Liver (tissue), 9 donors: ENCODE measurements around the gene ENOPH1. TPM values are rescaled to one million over a fixed set of nuclear protein-coding genes. Genes with fewer than 3 reads are reported as not detected.

Source experiments
- DNase-seq: peaks from one replicate; pipeline ENCODE4 v3.0.0-alpha.2; 2017; ENCODE audit warnings: low spot score
- H3K27ac ChIP-seq, 2 donors: one replicate each; pipeline ENCODE4 v1.7.0; 2013; ENCODE audit warnings: inconsistent platforms in 2 of 2, low read length in 2 of 2, control low read depth in 1 of 2, low read depth in 1 of 2, mild to moderate bottlenecking in 1 of 2
- H3K27me3 ChIP-seq, 4 donors: one replicate each; pipeline versions ENCODE4 v1.6.1 to v1.7.0; 2013; ENCODE audit warnings: low read length in 3 of 4, inconsistent platforms in 1 of 4, mild to moderate bottlenecking in 1 of 4, moderate library complexity in 1 of 4; ENCODE audit not compliant: control insufficient read depth in 4 of 4, insufficient read depth in 4 of 4
- H3K36me3 ChIP-seq, 4 donors: one replicate each; pipeline versions ENCODE4 v1.6.1 to v1.7.0; 2013; ENCODE audit warnings: low read length in 3 of 4, mild to moderate bottlenecking in 3 of 4, low read depth in 1 of 4, moderate library complexity in 1 of 4; ENCODE audit not compliant: control insufficient read depth in 4 of 4, insufficient read depth in 3 of 4
- H3K4me1 ChIP-seq, 4 donors: one replicate each; pipeline versions ENCODE4 v1.6.1 to v1.7.0; 2013; ENCODE audit warnings: low read length in 3 of 4, mild to moderate bottlenecking in 3 of 4, moderate library complexity in 1 of 4; ENCODE audit not compliant: control insufficient read depth in 4 of 4, insufficient read depth in 4 of 4
- H3K4me3 ChIP-seq, 3 donors: one replicate each; pipeline versions ENCODE4 v1.6.1 to v1.7.0; 2013; ENCODE audit warnings: low read length in 3 of 3, control low read depth in 1 of 3, low read depth in 1 of 3, mild to moderate bottlenecking in 1 of 3
- H3K9ac ChIP-seq, 2 donors: one replicate each; pipeline ENCODE4 v1.7.0; 2013; ENCODE audit warnings: low read length in 2 of 2, mild to moderate bottlenecking in 2 of 2, moderate library complexity in 2 of 2, control low read depth in 1 of 2, low read depth in 1 of 2
- H3K9me3 ChIP-seq, 4 donors: one replicate each; pipeline versions ENCODE4 v1.6.1 to v1.7.0; 2013; ENCODE audit warnings: low read length in 3 of 4; ENCODE audit not compliant: control insufficient read depth in 4 of 4
- CTCF ChIP-seq: fragments of 150-350 bp; IDR thresholded peaks from 2 replicates; pipeline ENCODE4 v1.5.1; 2017; ENCODE audit warnings: improper control_type of control experiment, low read depth, low read length; ENCODE audit not compliant: missing input control
- EGR1 ChIP-seq, 2 donors: IDR thresholded peaks; 2 replicates each; pipeline ENCODE4 v1.6.1; 2016 to 2018; ENCODE audit warnings: antibody characterized with exemption in 2 of 2, low read depth in 2 of 2
- FOXA2 ChIP-seq: IDR thresholded peaks from 2 replicates; pipeline ENCODE4 v1.6.1; 2016; ENCODE audit warnings: antibody characterized with exemption
- GABPA ChIP-seq, 2 donors: IDR thresholded peaks in 1 of 2; conservative IDR thresholded peaks in 1 of 2; 2 replicates each; pipeline ENCODE4 v1.6.1; 2016; ENCODE audit warnings: antibody characterized with exemption in 2 of 2, mild to moderate bottlenecking in 1 of 2, moderate library complexity in 1 of 2
- HNF4A ChIP-seq, 2 donors: conservative IDR thresholded peaks; 2 replicates each; pipeline ENCODE4 v1.6.1; 2016; ENCODE audit warnings: antibody characterized with exemption in 2 of 2, mild to moderate bottlenecking in 2 of 2
- HNF4G ChIP-seq: IDR thresholded peaks from 2 replicates; pipeline ENCODE4 v1.6.1; 2016; ENCODE audit warnings: antibody characterized with exemption
- JUND ChIP-seq, 2 donors: IDR thresholded peaks; 2 replicates each; pipeline ENCODE4 v1.6.1; 2016; ENCODE audit warnings: antibody characterized with exemption in 2 of 2
- RAD21 ChIP-seq, 2 donors: IDR thresholded peaks; 2 replicates each; pipeline ENCODE4 v1.6.1; 2016; ENCODE audit warnings: antibody characterized with exemption in 2 of 2, mild to moderate bottlenecking in 2 of 2
- REST ChIP-seq: IDR thresholded peaks from 2 replicates; pipeline ENCODE4 v1.6.1; 2016; ENCODE audit warnings: antibody characterized with exemption, mild to moderate bottlenecking
- RXRA ChIP-seq, 2 donors: IDR thresholded peaks; 2 replicates each; pipeline ENCODE4 v1.6.1; 2017 to 2018; ENCODE audit warnings: antibody characterized with exemption in 2 of 2, mild to moderate bottlenecking in 1 of 2
- TAF1 ChIP-seq: conservative IDR thresholded peaks from 2 replicates; pipeline ENCODE4 v1.6.1; 2016; ENCODE audit warnings: antibody characterized with exemption, mild to moderate bottlenecking
- YY1 ChIP-seq: IDR thresholded peaks from 2 replicates; pipeline ENCODE4 v1.6.1; 2016; ENCODE audit warnings: antibody characterized with exemption, mild to moderate bottlenecking
- WGBS: extraction: QIAGEN DNeasy Blood & Tissue Kit; methylation state at CpG from one replicate; pipeline ENCODE4 v1.1.7; 2013; 5-methylcytosine and 5-hydroxymethylcytosine counted together
- polyA plus RNA-seq, 2 donors: library from polyadenylated mRNA; stranded (reverse) in 1 of 2; unstranded in 1 of 2; fragments of 200-250 nt in 1 of 2; fragments of >200 nt in 1 of 2; fragmentation: Nextera tagmentation in 1 of 2; extraction: Ambion mirVana in 1 of 2; gene quantifications; one replicate each; pipeline versions ENCODE4 v1.2.1 to v1.2.3, GENCODE V29; 2013 to 2015
- total RNA-seq, 2 donors: library from RNA; depleted of rRNA; stranded (reverse); fragments of >200 nt; gene quantifications; one replicate each; pipeline ENCODE4 v1.2.3, GENCODE V29; 2014
- TF ChIP-seq, protein P1 (sequence below): IDR thresholded peaks from 2 replicates; pipeline ENCODE4 v1.6.1; 2016; ENCODE audit warnings: antibody characterized with exemption
- donor health status: healthy.
- donor health status: healthy.
- donor health status: healthy.
- donor health status: healthy.
- donor health status: healthy.

Gene ENOPH1
- total and polyA plus RNA-seq, 4 donors: 12.1 to 20.0 (median 12.8) TPM

GRCh38 chr4:82432596-82432995 is 2.2 kb downstream of the ENOPH1 start:
- H3K27me3 ChIP-seq: no peaks in the 10 kb centered on the region
- no peaks in the 10 kb centered on the region for H3K9me3 ChIP-seq
- no peak overlapping the region for H3K9ac ChIP-seq
- H3K4me1 ChIP-seq: peaks cover 0 to 16% (median 12%) of the 10 kb centered on the region in 4 donors
- H3K36me3 ChIP-seq: no peaks in the 10 kb centered on the region
- DNase-seq: no peak
- TF ChIP-seq HNF4A (conservative IDR thresholded peaks at IDR 0.05) (no peak), HNF4G (no peak), RAD21 (IDR thresholded peaks at IDR 0.05) (no peak), YY1 (no peak), JUND (IDR thresholded peaks at IDR 0.05) (no peak), REST (no peak)
- TF ChIP-seq, protein P1, sequence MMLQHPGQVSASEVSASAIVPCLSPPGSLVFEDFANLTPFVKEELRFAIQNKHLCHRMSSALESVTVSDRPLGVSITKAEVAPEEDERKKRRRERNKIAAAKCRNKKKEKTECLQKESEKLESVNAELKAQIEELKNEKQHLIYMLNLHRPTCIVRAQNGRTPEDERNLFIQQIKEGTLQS: no peak
- no peak overlapping the region for H3K4me3 ChIP-seq
- no peak overlapping the region for H3K27ac ChIP-seq
- 90% methylated on average over 18 of the region's 18 CpGs for WGBS

GRCh38 chr4:82433791-82434190 is 3.4 kb downstream of the ENOPH1 start:
- Histone ChIP-seq H3K4me1 (peaks cover 0 to 9% (median 5%) of the 10 kb centered on the region in 4 donors), H3K36me3 (no peaks in the 10 kb centered on the region), H3K9ac (no peak overlapping the region), H3K27me3 (no peaks in the 10 kb centered on the region), H3K9me3 (no peaks in the 10 kb centered on the region), H3K4me3 (no peak overlapping the region), H3K27ac (no peak overlapping the region)
- no peak for DNase-seq
- WGBS: 90% methylated on average over 2 of the region's 2 CpGs
- TF ChIP-seq RAD21 (IDR thresholded peaks at IDR 0.05) (no peak), TAF1 (no peak), EGR1 (IDR thresholded peaks at IDR 0.05; ENCODE audit: low read depth in 2 of 2) (no peak), FOXA2 (no peak), GABPA (IDR thresholded peaks at IDR 0.05 in 1 of 2, conservative IDR thresholded peaks at IDR 0.05 in 1 of 2) (no peak), CTCF (no peak), HNF4A (conservative IDR thresholded peaks at IDR 0.05) (no peak), REST (no peak), RXRA (IDR thresholded peaks at IDR 0.05) (no peak)
- TF ChIP-seq, protein P1: no peak
